Left lung (tissue), 10 donors: ENCODE results near the gene LRRC3B. TPM values are rescaled to one million over a fixed set of nuclear protein-coding genes. Genes with fewer than 3 reads are reported as not detected.
A peak's percentile ranks its signal among the peaks of the same experiment; 100 is the strongest.

ENCODE experiments used
- ATAC-seq: fragments of 200-7000 bp; cut with Tn5 transposase; one replicate; pipeline ENCODE4 v1.9.1; 2020; ENCODE audit warnings: moderate library complexity
- DNase-seq, 4 donors: peaks; one replicate each; pipeline ENCODE4 v3.0.0-alpha.2; 2013 to 2020
- H3K27ac ChIP-seq, 2 donors: fragments of 200-600 bp; sonication (generic) in 1 of 2; one replicate each; pipeline versions ENCODE4 v1.5.0 to v1.8.0; 2020 to 2021
- H3K27me3 ChIP-seq, 2 donors: fragments of 200-600 bp; sonication (generic) in 1 of 2; one replicate each; pipeline versions ENCODE4 v1.5.0 to v1.8.0; 2020 to 2021
- H3K36me3 ChIP-seq, 2 donors: fragments of 200-600 bp; sonication (generic) in 1 of 2; one replicate each; pipeline versions ENCODE4 v1.5.0 to v1.8.0; 2020 to 2021
- H3K4me1 ChIP-seq, 2 donors: fragments of 200-600 bp; one replicate each; pipeline ENCODE4 v1.8.0; 2021
- H3K4me3 ChIP-seq, 2 donors: fragments of 200-600 bp; sonication (generic) in 1 of 2; one replicate each; pipeline versions ENCODE4 v1.5.0 to v1.8.0; 2020 to 2021; ENCODE audit warnings: mild to moderate bottlenecking in 1 of 2
- H3K9me3 ChIP-seq, 2 donors: fragments of 200-600 bp; sonication (generic) in 1 of 2; one replicate each; pipeline versions ENCODE4 v1.5.0 to v1.8.0; 2020 to 2021
- intact Hi-C, 2 donors: fragments of 100-400 bp; cut with DNase I; formaldehyde crosslinking; loops; one replicate each; pipeline versions ENCODE4 v1.11.2 to v1.14.2; 2022
- polyA plus RNA-seq, 6 donors: library from polyadenylated mRNA; unstranded; fragments of 120-200 nt; gene quantifications; one replicate each; pipeline ENCODE4 v1.2.1, GENCODE V29; 2013; ENCODE audit not compliant: insufficient read length in 6 of 6
- total RNA-seq, 2 donors: library from RNA; stranded (reverse); fragmentation: NEBNext Ultra II Directional; extraction: Animal tissue kit (Norgen Biotek cat#: 25700); gene quantifications; one replicate each; pipeline ENCODE4 v1.2.1, GENCODE V29; 2021
- TF ChIP-seq, protein P1 (sequence below), 2 donors: fragments of 200-600 bp; sonication (generic) in 1 of 2; IDR thresholded peaks; one replicate each; pipeline versions ENCODE4 v1.5.0 to v1.8.0; 2021; ENCODE audit warnings: antibody characterized with exemption in 2 of 2
- donor health status: DM: no; HTN: yes; CAD: no.
- donor health status: DM: no; HTN: no; CAD: no.

Gene LRRC3B
- total and polyA plus RNA-seq, 8 donors = 3.0 to 4.9 (median 4.3) TPM; not detected in 2

GRCh38 chr3:26699553-26699952 lies 77.0 kb downstream of the LRRC3B start:
- intact Hi-C loops = no loop called here
- DNase-seq (no peak), ATAC-seq (no peak)
- Histone ChIP-seq H3K27ac (no peak overlapping the region), H3K4me1 (no peaks in the 10 kb centered on the region), H3K36me3 (no peaks in the 10 kb centered on the region), H3K9me3 (no peaks in the 10 kb centered on the region), H3K27me3 (no peaks in the 10 kb centered on the region), H3K4me3 (no peak overlapping the region)
- TF ChIP-seq, protein P1, sequence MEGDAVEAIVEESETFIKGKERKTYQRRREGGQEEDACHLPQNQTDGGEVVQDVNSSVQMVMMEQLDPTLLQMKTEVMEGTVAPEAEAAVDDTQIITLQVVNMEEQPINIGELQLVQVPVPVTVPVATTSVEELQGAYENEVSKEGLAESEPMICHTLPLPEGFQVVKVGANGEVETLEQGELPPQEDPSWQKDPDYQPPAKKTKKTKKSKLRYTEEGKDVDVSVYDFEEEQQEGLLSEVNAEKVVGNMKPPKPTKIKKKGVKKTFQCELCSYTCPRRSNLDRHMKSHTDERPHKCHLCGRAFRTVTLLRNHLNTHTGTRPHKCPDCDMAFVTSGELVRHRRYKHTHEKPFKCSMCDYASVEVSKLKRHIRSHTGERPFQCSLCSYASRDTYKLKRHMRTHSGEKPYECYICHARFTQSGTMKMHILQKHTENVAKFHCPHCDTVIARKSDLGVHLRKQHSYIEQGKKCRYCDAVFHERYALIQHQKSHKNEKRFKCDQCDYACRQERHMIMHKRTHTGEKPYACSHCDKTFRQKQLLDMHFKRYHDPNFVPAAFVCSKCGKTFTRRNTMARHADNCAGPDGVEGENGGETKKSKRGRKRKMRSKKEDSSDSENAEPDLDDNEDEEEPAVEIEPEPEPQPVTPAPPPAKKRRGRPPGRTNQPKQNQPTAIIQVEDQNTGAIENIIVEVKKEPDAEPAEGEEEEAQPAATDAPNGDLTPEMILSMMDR (IDR thresholded peaks at IDR 0.05) = no peak

DNA sequence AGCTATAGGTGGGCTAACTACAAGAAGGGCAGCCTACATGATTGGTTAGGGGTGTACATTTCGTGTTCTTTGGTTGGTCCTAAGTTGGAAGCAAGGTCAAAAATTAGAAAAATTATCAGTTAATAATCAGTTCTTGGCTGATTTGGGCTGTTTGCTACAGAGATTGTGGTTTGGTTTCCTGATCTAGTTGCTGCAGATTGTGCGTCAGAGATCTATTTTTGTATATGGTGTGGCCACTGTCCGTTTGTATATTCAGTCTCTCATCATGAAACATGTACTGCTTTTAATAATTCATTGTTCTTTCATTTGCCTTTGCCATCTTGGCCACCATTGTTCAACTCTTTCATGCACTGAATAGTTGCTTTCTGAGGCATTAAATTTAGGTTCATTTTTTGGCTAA lies 80.9 kb downstream of the LRRC3B start:
- ATAC-seq (no peak), DNase-seq (no peak)
- Histone ChIP-seq H3K36me3 (no peaks in the 10 kb centered on the region), H3K27ac (no peak overlapping the region), H3K9me3 (no peaks in the 10 kb centered on the region), H3K27me3 (no peaks in the 10 kb centered on the region), H3K4me3 (no peak overlapping the region), H3K4me1 (no peaks in the 10 kb centered on the region)
- intact Hi-C loops = no loop called here
- TF ChIP-seq, protein P1 (IDR thresholded peaks at IDR 0.05) = no peak

DNA sequence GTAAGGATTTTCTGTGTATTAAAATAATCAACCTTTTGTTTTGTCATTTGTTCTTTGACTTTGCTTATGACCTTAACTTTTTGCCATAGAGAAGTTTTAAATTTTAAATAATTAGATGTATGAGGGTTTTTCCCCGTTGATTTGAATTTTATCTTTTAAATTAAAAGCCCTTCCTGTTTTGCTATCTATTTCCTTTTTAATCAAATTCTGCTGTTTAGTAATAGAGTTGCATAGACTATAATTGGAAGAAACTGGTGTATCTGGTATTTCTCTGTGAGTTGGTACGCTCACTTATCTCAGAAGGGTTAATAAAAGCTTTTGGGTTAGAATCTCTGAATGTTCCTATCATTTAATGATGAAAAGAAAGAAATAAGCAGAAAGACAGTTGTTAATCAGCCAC lies 82.2 kb downstream of the LRRC3B start:
- intact Hi-C loops = no loop called here
- H3K4me3 ChIP-seq = no peak overlapping the region
- H3K27me3 ChIP-seq = no peaks in the 10 kb centered on the region
- ATAC-seq = no peak
- no peaks in the 10 kb centered on the region for H3K9me3 ChIP-seq
- H3K27ac ChIP-seq = no peak overlapping the region
- TF ChIP-seq, protein P1 (IDR thresholded peaks at IDR 0.05) = no peak
- H3K36me3 ChIP-seq = no peaks in the 10 kb centered on the region
- H3K4me1 ChIP-seq = no peaks in the 10 kb centered on the region
- no peak for DNase-seq

GRCh38 chr3:26708501-26708900 lies 85.9 kb downstream of the LRRC3B start:
- no peaks in the 10 kb centered on the region for H3K27me3 ChIP-seq
- TF ChIP-seq, protein P1 (IDR thresholded peaks at IDR 0.05) = no peak
- H3K9me3 ChIP-seq = no peaks in the 10 kb centered on the region
- intact Hi-C loops = no loop called here
- H3K27ac ChIP-seq = no peak overlapping the region
- no peak for ATAC-seq
- H3K36me3 ChIP-seq = no peaks in the 10 kb centered on the region
- H3K4me1 ChIP-seq = no peaks in the 10 kb centered on the region
- DNase-seq = peak in 2 of 4 donors; percentile 73 to 80
- no peak overlapping the region for H3K4me3 ChIP-seq

GRCh38 chr3:26712211-26713026 lies 89.8 kb downstream of the LRRC3B start:
- intact Hi-C loops = no loop called here
- ATAC-seq (peak; percentile 73), DNase-seq (peak in 2 of 4 donors; percentile 50 to 75)
- no peaks in the 10 kb centered on the region for H3K4me1 ChIP-seq
- H3K27ac ChIP-seq = no peak overlapping the region
- TF ChIP-seq, protein P1 (IDR thresholded peaks at IDR 0.05) = peak; percentile 40 to 57
- no peak overlapping the region for H3K4me3 ChIP-seq
- no peaks in the 10 kb centered on the region for H3K9me3 ChIP-seq
- no peaks in the 10 kb centered on the region for H3K27me3 ChIP-seq
- no peaks in the 10 kb centered on the region for H3K36me3 ChIP-seq
